GM10248 (cell line): ENCODE results near the gene RNF220.

Source experiments
- CTCF ChIA-PET: fragments of 300-600 bp; sonication (Branson Sonifier 250); formaldehyde crosslinking; extraction: SDS; loops from one replicate; lab custom pipeline; 2021; ENCODE audit warnings: antibody characterized with exemption; lab: Yijun Ruan, JAX
- POLR2A ChIA-PET: fragments of 350-650 bp; sonication (Branson Sonifier 250); formaldehyde crosslinking; extraction: SDS; loops from one replicate; lab custom pipeline; 2020; ENCODE audit warnings: antibody characterized with exemption; lab: Yijun Ruan, JAX
- DNase-seq: peaks from one replicate; pipeline ENCODE4 v3.0.0; 2012; ENCODE audit errors: extremely low spot score
- TF ChIP-seq, protein P1 (sequence below): IDR thresholded peaks from 2 replicates; pipeline ENCODE4 v1.5.1; 2012; ENCODE audit warnings: mild to moderate bottlenecking, low read depth; ENCODE audit errors: extremely low read depth, missing control alignments, control extremely low read depth

Gene RNF220

DNA sequence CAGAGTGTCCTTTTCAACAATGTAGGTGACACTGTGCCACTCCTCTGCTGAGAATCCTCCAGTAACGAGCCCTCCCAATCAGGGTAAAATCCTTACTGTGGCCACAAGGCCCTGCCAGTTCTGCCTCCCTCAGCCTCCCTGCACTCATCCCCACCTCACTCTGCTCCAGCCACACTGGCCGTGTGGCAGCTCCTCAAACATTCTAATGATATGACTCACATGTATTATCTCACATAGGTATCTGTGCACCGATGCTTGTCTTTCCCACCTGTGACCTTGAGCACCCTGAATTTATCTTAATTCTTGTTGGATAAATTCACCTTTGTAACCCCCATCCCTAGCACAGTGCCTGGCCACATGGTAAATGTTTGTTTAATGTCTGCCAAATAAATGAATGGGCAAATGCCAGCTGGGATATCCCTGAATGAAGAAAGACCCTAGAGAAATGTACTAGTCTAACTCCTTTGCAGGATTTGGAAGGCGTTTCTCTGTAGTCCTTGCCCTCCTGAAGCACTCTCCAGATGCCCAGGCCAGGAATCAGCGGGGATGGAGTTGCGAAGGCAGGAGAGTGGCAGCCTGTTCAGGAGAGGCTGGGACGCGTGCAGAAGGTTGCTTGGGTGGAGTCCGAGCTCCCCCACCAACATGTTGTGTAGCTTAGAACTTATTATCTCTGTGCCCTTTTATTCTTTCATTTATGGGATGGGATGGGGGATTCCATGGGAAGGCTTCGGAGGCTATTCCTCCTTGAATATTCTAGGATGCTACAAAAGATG is 163.3 kb downstream of the RNF220 start:
- ChIA-PET POLR2A (no interaction called here), CTCF (interaction anchor here (1.3 to 3.1 kb wide), 3 partner anchors 12 to 85 kb away, joined by 3 to 12 read pairs (median 4); no protein-coding TSS in a partner anchor)
- TF ChIP-seq, protein P1, sequence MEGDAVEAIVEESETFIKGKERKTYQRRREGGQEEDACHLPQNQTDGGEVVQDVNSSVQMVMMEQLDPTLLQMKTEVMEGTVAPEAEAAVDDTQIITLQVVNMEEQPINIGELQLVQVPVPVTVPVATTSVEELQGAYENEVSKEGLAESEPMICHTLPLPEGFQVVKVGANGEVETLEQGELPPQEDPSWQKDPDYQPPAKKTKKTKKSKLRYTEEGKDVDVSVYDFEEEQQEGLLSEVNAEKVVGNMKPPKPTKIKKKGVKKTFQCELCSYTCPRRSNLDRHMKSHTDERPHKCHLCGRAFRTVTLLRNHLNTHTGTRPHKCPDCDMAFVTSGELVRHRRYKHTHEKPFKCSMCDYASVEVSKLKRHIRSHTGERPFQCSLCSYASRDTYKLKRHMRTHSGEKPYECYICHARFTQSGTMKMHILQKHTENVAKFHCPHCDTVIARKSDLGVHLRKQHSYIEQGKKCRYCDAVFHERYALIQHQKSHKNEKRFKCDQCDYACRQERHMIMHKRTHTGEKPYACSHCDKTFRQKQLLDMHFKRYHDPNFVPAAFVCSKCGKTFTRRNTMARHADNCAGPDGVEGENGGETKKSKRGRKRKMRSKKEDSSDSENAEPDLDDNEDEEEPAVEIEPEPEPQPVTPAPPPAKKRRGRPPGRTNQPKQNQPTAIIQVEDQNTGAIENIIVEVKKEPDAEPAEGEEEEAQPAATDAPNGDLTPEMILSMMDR: no peak
- DNase-seq: no peak

DNA sequence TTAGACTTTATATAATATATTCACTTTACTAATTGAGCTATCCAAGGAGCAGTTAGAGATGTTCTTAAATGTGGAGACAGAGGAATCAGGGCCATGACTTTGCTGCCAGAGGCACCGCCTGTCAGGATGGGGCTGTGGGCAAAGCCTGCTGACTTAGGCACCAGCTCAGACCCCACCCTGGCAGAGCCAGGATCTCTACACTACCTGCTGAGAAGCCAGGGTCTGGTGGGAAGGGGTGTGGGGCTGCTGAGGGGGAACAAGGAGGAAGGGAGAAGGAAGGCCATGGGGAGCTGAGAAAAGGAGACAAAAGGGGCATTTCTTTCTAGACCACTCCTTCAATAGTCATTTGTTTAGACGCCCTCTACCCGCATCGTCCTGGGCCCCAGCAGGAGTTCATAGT is 164.4 kb downstream of the RNF220 start:
- ChIA-PET POLR2A (no interaction called here), CTCF (interaction anchor here (1.1 to 1.6 kb wide), 3 partner anchors 10 to 83 kb away, joined by 3 to 4 read pairs (median 4); no protein-coding TSS in a partner anchor)
- no peak for DNase-seq
- TF ChIP-seq, protein P1: no peak

DNA sequence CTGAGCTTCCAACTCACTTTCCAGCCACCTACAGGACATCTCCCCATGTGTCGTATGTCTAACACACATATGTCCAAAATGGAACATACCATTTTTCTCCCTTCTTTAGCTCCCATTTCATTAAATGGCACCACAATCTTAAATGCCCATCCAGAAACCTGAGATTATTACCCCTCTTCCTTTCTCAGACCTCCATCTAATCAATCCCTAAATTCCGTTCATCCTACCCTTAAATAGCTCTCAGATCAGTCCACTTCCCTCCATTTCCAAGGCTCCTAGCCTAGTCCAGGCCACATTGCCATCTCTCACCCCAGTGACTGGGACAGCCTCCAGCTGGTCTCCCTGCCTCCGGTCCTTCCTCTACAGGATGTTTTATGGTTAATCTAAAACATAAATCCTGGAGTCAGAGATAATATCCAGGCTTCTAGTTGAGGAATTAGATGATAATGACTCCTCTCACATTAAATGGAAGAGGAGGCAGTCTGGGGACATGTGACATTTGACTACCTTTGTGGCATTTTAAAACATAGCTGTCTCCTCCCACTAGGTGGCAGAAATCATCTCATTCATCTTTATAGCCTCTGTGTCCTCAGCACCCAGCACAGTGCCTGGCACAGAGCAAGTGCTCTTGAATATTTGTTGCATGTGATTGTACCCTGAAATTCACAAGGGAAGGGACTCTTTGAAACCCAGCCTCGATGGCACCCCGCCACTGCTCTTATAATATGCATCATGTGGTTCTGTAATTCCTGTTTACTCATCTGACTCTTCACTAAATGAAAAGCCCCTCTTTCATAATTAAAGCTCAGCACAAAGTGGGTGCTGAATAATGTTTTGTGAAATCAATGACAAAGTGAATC is 166.9 kb downstream of the RNF220 start:
- ChIA-PET POLR2A (no interaction called here), CTCF (interaction anchor here (0.9 to 3.8 kb wide), 32 partner anchors 9 to 334 kb away, joined by 3 to 56 read pairs (median 4); no protein-coding TSS in a partner anchor)
- TF ChIP-seq, protein P1: peak; percentile 54
- peak; percentile 62 for DNase-seq

DNA sequence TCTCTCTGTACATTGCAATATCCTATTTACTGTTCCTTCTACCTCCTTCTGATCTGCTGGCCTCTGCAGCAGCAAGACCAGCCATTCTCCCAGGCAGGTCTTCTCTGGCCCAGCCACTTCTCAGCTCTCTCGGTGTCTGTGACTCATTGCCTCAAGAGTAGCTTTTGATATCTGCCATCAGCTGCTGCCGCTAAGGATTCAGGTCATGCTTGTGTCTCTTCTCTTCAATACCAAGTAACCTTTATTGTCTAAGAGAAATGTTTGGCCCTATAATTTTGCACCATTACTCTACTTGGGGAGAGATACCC is 167.5 kb downstream of the RNF220 start:
- CTCF ChIA-PET: interaction anchor here (0.9 to 3.8 kb wide), 26 partner anchors 8 to 335 kb away, joined by 3 to 56 read pairs (median 4); no protein-coding TSS in a partner anchor
- TF ChIP-seq, protein P1: no peak
- no peak for DNase-seq
- POLR2A ChIA-PET: no interaction called here

DNA sequence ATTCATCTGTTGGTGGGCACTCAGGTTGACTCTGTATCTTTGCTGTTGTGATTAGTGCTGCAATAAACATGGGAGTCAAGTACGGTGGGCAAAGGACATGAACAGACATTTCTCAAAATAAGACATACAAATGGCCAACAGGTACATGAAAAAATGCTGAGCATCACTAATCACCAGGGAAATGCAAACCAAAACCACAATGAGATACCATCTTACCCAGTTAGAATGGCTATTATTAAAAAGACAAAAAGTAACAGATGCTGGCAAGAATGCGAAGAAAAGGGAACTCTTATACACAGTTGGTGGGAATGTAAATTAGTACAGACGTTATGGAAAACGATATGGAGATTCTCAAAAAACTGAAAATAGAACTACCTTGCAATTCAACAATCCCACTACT is 170.3 kb downstream of the RNF220 start:
- POLR2A ChIA-PET: no interaction called here
- DNase-seq: no peak
- TF ChIP-seq, protein P1: no peak
- CTCF ChIA-PET: interaction anchor here (1.7 to 5.5 kb wide), 3 partner anchors 9 to 79 kb away, joined by 3 to 21 read pairs (median 4); no protein-coding TSS in a partner anchor

DNA sequence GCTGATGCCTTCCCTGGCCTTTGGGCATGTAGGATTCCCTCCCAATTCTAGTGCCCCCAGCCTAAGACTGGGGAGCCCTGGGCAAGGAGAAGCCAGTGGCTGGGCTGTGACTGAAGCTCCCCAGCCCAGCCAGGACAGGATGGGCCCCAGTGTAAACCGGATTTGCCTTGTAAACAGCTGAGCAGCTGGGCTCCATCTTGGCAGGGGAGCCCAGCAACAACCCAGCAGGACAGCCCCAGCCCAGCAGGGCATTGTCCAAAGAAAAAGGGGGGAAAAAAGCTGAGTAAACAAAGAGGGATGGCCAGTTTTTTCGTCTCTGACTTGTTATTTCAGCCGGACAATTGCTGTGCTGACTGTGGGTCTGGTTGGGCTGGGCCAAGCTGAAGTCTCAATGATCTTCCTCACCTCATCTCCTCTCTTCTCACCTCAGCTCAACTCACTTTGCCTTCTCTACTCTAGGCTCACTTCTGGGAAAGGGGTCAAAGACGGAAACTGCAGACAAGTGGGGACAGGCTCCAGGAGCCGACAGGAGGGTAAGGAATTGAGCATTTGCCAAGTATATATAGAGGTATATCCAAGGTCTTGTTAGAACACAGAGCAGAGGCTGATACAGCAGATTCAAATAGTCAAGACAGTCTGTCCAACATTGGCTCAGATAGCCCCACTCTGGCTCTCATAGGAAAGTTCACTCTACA is 171.5 kb downstream of the RNF220 start:
- POLR2A ChIA-PET: no interaction called here
- no peak for DNase-seq
- CTCF ChIA-PET: interaction anchor here (0.7 to 5.5 kb wide), 5 partner anchors 8 to 76 kb away, joined by 3 to 21 read pairs (median 4); no protein-coding TSS in a partner anchor

More for the DNA sequence above, 171.5 kb downstream of the RNF220 start:
- TF ChIP-seq, protein P1: no peak
